Neural progenitor cell (in vitro differentiated cells): Measurements from ENCODE around the gene COL13A1.

Source experiments
- CTCF ChIP-seq: fragments of 200-600 bp; sonication (generic); IDR thresholded peaks from 2 replicates; pipeline ENCODE4 v1.5.1; 2017; ENCODE audit warnings: antibody characterized with exemption, mild to moderate bottlenecking
- EZH2phosphoT487 ChIP-seq: fragments of 200-600 bp; sonication (generic); IDR thresholded peaks from 2 replicates; pipeline ENCODE4 v1.6.1; 2017; ENCODE audit warnings: antibody characterized with exemption

- no peak for TF ChIP-seq CTCF
- TF ChIP-seq EZH2phosphoT487, result no peak
These were observed 7.0 kb upstream of the COL13A1 start for GRCh38 chr10:69794673-69795072.
